ENCODE measurements around the gene SNTA1.
"Not testable (repeated sequence)": the region's sequence is repeated elsewhere in the genome, so short reads cannot be mapped to it uniquely, and the experiment has no call there.

Gene SNTA1

DNA sequence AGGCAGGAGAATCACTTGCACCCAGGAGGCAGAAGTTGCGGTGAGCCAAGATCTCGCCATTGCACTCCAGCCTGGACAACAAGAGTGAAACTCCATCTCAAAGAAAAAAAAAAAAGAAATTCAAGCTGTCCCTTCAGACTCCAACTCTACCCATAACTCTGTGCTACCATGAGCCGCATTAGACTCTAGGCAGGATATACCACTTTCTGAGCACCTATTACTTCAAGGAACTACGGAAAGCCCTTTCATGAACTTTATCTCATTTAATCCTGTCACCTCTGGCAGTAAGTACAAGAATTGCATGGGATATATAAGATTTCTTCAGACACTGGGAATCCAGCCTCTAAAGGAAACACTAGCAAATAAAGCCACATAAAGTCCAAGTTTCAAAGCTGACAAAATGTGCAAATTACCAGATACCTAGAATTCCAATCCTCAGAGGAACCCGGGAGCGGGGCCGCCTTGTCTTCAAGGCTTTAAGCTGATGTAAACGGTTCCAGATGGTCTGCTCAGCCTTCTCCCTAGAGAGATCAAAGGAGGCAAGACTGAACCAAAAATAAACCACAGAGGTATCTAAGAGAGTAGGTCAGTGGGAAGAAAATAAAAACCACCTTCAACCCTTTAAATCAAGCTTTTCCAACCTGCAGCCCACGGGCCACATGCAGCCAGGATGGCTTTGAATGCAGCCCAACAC lies 51.7 kb downstream of the SNTA1 start:
- no peak for DNase-seq

DNA sequence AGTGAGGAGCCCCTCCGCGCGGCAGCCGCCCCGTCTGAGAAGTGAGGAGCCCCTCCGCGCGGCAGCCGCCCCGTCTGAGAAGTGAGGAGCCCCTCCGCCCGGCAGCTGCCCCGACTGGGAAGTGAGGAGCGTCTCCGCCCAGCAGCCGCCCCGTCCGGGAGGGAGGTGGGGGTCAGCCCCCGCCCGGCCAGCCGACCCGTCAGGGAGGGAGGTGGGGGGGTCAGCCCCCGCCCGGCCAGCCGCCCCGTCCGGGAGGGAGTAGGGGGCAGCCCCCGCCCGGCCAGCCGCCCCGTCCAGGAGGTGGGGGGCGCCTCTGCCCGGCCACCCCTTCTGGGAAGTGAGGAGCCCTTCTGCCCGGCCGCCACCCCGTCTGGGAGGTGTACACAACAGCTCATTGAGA lies 54.2 kb downstream of the SNTA1 start:
- DNase-seq: not testable (repeated sequence)

DNA sequence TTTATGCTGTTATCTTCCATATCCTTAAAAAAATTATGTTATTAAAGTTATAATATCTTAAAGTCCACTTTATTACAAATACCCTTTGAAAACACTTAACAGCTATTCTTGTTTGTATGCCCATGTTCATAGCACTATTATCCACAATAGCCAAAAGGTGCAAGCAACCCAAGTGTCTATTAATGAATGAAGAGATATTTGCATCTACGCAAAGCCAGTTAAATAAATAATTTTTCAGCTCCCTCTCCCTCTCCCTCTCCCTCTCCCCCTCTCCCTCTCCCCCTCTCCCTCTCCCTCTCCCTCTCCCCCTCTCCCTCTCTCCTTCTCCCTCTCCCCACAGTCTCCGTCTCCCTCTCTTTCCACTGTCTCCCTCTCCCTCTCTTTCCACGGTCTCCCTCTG lies 55.3 kb downstream of the SNTA1 start:
- DNase-seq: no peak

DNA sequence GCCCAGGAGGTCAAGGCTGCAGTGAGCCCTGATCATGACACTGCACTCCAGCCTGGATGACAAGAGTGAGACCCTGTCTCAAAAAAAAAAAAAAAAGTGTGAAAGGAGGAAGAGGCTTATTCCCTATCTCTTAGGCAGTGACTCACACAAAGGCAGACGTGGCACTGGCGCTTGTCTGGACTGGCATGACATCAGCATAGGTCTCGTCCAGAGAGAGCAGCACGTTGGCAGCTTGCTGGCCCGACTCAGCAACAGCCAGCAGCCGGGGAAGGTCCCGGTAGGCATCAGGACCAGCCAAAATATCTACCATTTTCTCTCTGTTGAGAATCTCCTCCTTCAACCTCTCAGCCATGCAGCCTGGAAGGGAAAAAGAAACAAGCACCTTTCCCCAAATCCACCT lies 56.4 kb downstream of the SNTA1 start:
- no peak for DNase-seq

DNA sequence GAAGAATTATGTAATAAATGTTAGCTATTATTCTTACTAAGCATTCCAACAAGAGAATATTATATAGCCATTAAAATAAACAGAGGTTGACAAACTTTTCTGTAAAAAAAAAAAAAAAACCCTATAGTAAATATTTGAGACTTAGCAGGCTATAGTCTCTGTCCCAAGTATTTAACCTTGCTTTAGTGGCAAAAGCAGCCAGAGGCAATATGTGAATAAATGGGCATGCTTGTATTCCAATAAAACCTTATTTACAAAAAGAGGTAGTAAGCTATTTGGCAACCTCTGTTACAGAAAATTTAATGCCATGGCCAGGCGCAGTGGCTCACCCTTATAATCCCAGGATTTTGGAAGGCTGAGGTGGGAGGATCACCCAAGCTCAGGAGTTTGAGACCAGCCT lies 56.9 kb downstream of the SNTA1 start:
- no peak for DNase-seq

DNA sequence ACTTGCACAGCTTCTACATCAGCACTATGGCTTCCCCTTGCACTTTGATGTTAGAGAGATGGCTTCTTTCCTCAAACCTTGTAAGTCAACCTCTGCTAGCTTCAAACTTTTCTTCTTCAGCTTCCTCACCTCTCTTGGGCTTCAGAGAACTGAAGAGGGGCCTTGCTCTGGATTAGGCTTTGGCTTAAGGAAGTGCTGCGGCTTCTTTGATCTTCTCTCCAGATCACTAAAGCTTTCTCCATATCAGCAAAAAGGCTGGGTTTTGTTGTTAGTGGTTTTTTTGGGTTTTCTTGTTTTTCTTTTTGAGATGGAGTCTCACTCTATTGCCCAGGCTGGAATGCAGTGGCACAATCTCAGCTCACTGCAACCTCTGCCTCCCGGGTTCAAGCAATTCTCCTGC lies 66.2 kb downstream of the SNTA1 start:
- DNase-seq: peak in 1 of 5 donors; percentile 33

DNA sequence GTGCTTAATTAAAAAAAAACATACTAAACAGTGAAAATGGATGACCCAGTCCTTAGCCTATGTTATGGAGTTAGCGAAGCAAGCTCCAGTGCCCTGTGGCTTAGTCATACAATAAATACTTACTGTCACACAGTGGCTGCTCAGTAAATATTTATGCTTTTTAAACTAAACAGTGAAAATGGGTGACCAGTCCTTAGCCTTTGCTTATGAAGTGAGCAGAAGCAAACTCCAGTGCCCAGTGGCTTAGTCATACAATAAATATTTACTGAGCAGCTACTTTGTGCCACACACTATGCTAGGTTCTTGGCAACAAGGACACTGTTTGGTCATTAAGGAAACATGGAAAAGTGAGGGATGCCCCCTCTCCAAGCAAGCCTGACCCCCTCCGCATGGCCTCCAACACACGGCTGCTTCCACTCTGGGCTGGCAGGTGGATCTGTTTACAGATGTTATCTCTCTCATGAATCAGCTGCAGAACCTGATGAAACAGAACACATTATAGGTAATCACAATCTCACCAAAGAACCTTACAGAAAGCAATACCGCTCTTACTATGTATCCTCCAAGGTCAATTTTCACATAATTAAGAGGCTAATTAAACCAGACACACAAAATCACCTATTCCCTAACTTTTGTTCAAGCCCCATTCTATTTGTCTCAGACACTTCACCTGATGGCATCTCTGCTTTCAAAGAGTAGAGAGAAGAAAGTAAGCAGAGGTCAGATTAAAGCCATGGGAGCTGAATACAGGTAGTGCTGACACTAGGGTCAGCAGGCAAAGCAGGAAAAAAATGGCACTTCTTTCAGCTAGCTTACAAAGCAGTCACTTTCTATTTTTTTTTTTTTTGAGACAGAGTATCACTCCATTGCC lies 69.6 kb downstream of the SNTA1 start:
- no peak for DNase-seq

DNA sequence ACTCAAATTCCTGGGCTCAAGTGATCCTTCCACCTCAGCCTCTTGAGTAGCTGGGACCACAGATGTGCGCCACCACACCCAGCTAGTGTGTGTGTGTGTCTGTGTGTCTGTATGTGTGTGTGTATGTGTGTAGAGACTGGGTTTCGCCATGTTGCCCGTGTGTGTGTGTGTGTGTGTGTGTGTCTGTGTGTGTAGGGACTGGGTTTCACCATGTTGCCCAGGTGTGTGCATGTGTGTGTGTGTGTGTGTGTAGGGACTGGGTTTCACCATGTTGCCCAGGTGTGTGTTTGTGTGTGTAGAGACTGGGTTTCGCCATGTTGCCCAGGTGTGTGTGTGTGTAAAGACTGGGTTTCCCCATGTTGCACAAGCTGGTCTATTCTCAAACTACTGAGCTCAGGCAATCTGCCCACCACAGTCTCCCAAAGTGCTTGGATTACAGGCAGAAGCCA lies 70.5 kb downstream of the SNTA1 start:
- DNase-seq: no peak

DNA sequence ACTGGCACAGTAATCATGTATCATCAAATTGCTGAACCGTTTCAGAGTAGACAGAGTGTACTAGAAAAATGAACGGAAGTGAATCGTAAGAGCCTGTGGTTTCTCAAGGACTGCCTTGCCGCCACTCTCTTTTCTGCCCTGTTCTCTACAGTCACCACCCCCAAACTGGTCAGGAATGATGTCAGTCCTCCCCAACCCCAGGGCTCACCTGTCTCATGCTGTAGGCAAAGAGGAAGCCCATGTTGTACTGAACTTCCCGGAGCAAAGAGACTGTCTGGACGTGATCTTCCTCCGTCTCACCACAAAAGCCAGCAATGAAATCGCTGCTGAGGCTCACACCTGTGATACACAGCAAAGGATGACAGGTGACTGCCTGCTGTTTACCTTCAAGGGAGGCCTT lies 73.3 kb downstream of the SNTA1 start:
- peak; percentile 54 to 79 (median 60) for DNase-seq

DNA sequence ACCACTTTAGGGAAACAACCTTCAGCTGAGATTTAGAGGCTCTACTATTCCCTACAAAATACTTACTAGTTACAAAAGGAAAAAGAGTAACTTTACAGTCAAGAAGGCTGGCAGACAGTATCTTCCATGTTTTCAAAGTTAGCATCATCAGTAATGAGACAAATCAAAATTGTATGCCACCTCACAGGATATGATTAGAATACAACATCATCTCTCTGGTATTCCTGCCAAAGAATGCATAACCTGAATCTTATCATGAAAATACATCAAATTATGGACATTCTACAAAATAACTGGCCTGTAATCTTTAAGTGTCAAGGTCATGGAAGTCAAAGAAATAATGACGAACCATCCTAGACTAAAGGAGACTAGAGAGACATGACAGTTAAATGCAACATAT lies 80.7 kb downstream of the SNTA1 start:
- no peak for DNase-seq

DNA sequence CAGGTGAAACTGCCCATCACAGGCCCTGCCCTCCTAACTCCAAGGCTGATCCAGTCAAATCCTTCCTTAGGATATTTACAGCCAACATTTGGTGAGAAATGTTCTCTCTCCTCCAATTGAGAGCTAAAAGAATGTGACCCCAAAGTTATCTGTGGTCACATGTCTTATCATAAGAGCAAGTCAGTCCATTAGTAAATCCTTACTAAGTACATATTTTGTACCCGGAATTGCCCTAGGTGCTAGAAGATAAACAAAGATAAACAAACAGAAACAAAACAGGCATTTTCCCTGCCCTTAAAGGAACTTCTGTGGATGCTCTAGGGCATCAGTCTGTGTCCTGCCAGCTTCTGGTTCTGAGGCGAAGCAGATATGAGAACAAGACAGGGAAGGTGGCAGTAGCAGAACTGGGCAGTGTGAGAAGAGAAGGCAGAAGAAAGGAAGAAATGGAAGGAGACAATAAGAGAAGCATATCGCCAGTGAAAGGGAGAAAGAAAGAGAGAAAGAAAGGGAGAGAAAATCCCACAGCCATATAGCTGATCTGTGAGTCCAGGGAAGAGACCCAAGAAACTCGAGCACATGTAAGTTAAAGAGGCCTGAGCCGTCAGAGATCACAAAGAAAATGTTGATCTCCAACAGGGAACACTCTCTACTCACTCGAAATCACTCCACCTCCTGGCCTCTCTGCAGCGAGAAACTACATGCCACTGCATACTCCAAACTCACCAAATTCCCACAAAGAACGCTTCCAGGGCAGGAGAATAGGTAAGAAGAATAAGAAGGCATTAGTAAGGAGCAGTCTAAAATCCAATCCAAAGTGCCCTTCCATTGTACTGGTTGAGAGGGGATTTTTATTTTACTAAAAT lies 83.9 kb downstream of the SNTA1 start:
- no peak for DNase-seq

Measured in T-helper 1 cell (primary cell).